Measurements from ENCODE around the gene BABAM1.

BABAM1 gene

GRCh38 chr19:17275441-17276175 lies 8.4 kb downstream of the BABAM1 start:
- no peak for DNase-seq (ENCODE audit: extremely low read depth, insufficient read length)
- TF ChIP-seq CTCF (IDR thresholded peaks at IDR 0.05; ENCODE audit: insufficient read depth, low read length, poor library complexity, severe bottlenecking), result no peak
- Histone ChIP-seq H3K27me3 (replicated peaks; ENCODE audit: control insufficient read depth, insufficient read depth, low read length) (no peaks in the 10 kb centered on the region), H3K36me3 (ENCODE audit: control insufficient read depth, insufficient read depth, low read length) (peaks cover 22% of the 10 kb centered on the region), H3K4me3 (replicated peaks; ENCODE audit: low read depth, low read length) (no peak overlapping the region)

GRCh38 chr19:17279436-17279835 lies 12.2 kb downstream of the BABAM1 start:
- no peak for TF ChIP-seq CTCF (IDR thresholded peaks at IDR 0.05; ENCODE audit: insufficient read depth, low read length, poor library complexity, severe bottlenecking)
- Histone ChIP-seq H3K4me3 (replicated peaks; ENCODE audit: low read depth, low read length) (no peak overlapping the region), H3K36me3 (ENCODE audit: control insufficient read depth, insufficient read depth, low read length) (peaks cover 20% of the 10 kb centered on the region), H3K27me3 (replicated peaks; ENCODE audit: control insufficient read depth, insufficient read depth, low read length) (no peaks in the 10 kb centered on the region)
- DNase-seq (ENCODE audit: extremely low read depth, insufficient read length), result no peak

GRCh38 chr19:17281391-17282304 lies 14.4 kb downstream of the BABAM1 start, which contains the start of gene ANKLE1:
Gene ANKLE1 (plus strand): TSS chr19:17281901. CDS start chr19:17281921, 20 bp downstream.
- Histone ChIP-seq H3K36me3 (ENCODE audit: control insufficient read depth, insufficient read depth, low read length) (peaks cover 19% of the 10 kb centered on the region), H3K27me3 (replicated peaks; ENCODE audit: control insufficient read depth, insufficient read depth, low read length) (no peaks in the 10 kb centered on the region), H3K4me3 (replicated peaks; ENCODE audit: low read depth, low read length) (peak within 1 kb of the TSS; percentile 67)
- no peak for TF ChIP-seq CTCF (IDR thresholded peaks at IDR 0.05; ENCODE audit: insufficient read depth, low read length, poor library complexity, severe bottlenecking)
- peak; percentile 86 for DNase-seq (ENCODE audit: extremely low read depth, insufficient read length)

GRCh38 chr19:17282488-17283125 lies 15.4 kb downstream of the BABAM1 start:
- Histone ChIP-seq H3K4me3 (replicated peaks; ENCODE audit: low read depth, low read length) (peak overlapping the region; percentile 67), H3K27me3 (replicated peaks; ENCODE audit: control insufficient read depth, insufficient read depth, low read length) (no peaks in the 10 kb centered on the region), H3K36me3 (ENCODE audit: control insufficient read depth, insufficient read depth, low read length) (peaks cover 13% of the 10 kb centered on the region)
- TF ChIP-seq CTCF (IDR thresholded peaks at IDR 0.05; ENCODE audit: insufficient read depth, low read length, poor library complexity, severe bottlenecking), result peak; percentile 94
- DNase-seq (ENCODE audit: extremely low read depth, insufficient read length), result peak; percentile 92

- Histone ChIP-seq H3K4me3 (replicated peaks; ENCODE audit: low read depth, low read length) (no peak overlapping the region), H3K27me3 (replicated peaks; ENCODE audit: control insufficient read depth, insufficient read depth, low read length) (no peaks in the 10 kb centered on the region), H3K36me3 (ENCODE audit: control insufficient read depth, insufficient read depth, low read length) (peaks cover 13% of the 10 kb centered on the region)
- TF ChIP-seq CTCF (IDR thresholded peaks at IDR 0.05; ENCODE audit: insufficient read depth, low read length, poor library complexity, severe bottlenecking), result no peak
- no peak for DNase-seq (ENCODE audit: extremely low read depth, insufficient read length)
Measured at GRCh38 chr19:17283504-17283996, 16.3 kb downstream of the BABAM1 start.

Data from GM06990 (cell line).